ENCODE results near the gene C1orf141. TPM values are rescaled to one million over a fixed set of nuclear protein-coding genes. Genes with fewer than 3 reads are reported as not detected.

Gene C1orf141
- total and polyA plus RNA-seq, 9 of the 15 experiments (the other 6 are each of a cell fraction or from before 2014, with no cell fraction given) = not detected

GRCh38 chr1:67060811-67061218, 74.0 kb downstream of the C1orf141 start (continued):
- TF ChIP-seq STAT6 (CRISPR knock-in tag; IDR thresholded peaks at IDR 0.05) (no peak), GMEB1 (CRISPR knock-in tag; IDR thresholded peaks at IDR 0.05) (peak; percentile 30; the same call in 1 of the 2 replicates), DMBX1 (CRISPR knock-in tag; IDR thresholded peaks at IDR 0.05; ENCODE audit: borderline replicate concordance) (peak; percentile 96), ZNF197 (CRISPR knock-in tag; IDR thresholded peaks at IDR 0.05; ENCODE audit: low read depth) (0 out of 2 replicates have a peak, but pooled peaks have one; percentile 46), HIVEP1 (CRISPR knock-in tag; IDR thresholded peaks at IDR 0.05) (peak; percentile 81; the same call in 1 of the 2 replicates), SPI1 (IDR thresholded peaks at IDR 0.05; ENCODE audit: borderline replicate concordance, low read depth, low read length) (no peak), MYBL2 (IDR thresholded peaks at IDR 0.05; ENCODE audit: low read depth) (no peak), MYBL2 (CRISPR knock-in tag; IDR thresholded peaks at IDR 0.05; ENCODE audit: borderline replicate concordance) (no peak), REST (IDR thresholded peaks at IDR 0.05; ENCODE audit: borderline replicate concordance) (no peak), REST (CRISPR knock-in tag; IDR thresholded peaks at IDR 0.05; ENCODE audit: low read depth) (0 out of 2 replicates have a peak, but pooled peaks have one; percentile 51), ZKSCAN3 (CRISPR knock-in tag; IDR thresholded peaks at IDR 0.05) (no peak), CREB5 (CRISPR knock-in tag; IDR thresholded peaks at IDR 0.05) (0 out of 2 replicates have a peak, but pooled peaks have one; percentile 67), TCF3 (CRISPR knock-in tag; IDR thresholded peaks at IDR 0.05) (0 out of 2 replicates have a peak, but pooled peaks have one; percentile 13)
